Panc1 (cell line): ENCODE data around the gene AQP7. TPM values are rescaled to one million over a fixed set of nuclear protein-coding genes. Genes with fewer than 3 reads are reported as not detected.

ENCODE experiments used
- ATAC-seq: fragments of 200-7000 bp; cut with Tn5 transposase; 2 replicates; pipeline ENCODE4 v1.9.1; 2020; ENCODE audit warnings: mild to moderate bottlenecking, moderate library complexity
- BruUV-seq: library from RNA; stranded (reverse); fragments of 400-500 nt; replicated peaks from 2 replicates; lab custom pipeline; 2021; lab: Mats Ljungman, UMichigan
- CTCF ChIA-PET: fragments of 300-600 bp; sonication (Branson Sonifier 250); formaldehyde crosslinking; loops from one replicate; lab custom pipeline; 2022; ENCODE audit warnings: antibody characterized with exemption; lab: Charles Lee
- POLR2A ChIA-PET: fragments of 300-600 bp; sonication (Branson Sonifier 250); formaldehyde crosslinking; loops from one replicate; lab custom pipeline; 2022; ENCODE audit warnings: antibody characterized with exemption; lab: Charles Lee
- DNase-seq: peaks from one replicate; pipeline ENCODE4 v3.0.0-alpha.2; 2010; ENCODE audit warnings: low read depth, low spot score
- H3K27ac ChIP-seq: 2 replicates; pipeline ENCODE4 v1.5.1; 2011; ENCODE audit warnings: mild to moderate bottlenecking, low read length, inconsistent platforms
- H3K27me3 ChIP-seq: fragments of 200-500 bp; sonication (Bioruptor generic); 2 replicates; pipeline ENCODE4 v1.6.0; 2014; ENCODE audit warnings: low read length, inconsistent platforms; ENCODE audit not compliant: control insufficient read depth, insufficient read depth
- H3K36me3 ChIP-seq: fragments of 200-500 bp; sonication (Bioruptor generic); 2 replicates; pipeline ENCODE4 v1.5.1; 2014; ENCODE audit warnings: inconsistent platforms, mild to moderate bottlenecking, low read length, moderate library complexity; ENCODE audit not compliant: control insufficient read depth, insufficient read depth
- H3K4me1 ChIP-seq: 2 replicates; pipeline ENCODE4 v1.5.1; 2011; ENCODE audit warnings: inconsistent platforms, mild to moderate bottlenecking, low read length, moderate library complexity; ENCODE audit not compliant: control insufficient read depth, insufficient read depth
- H3K4me3 ChIP-seq, 2 experiments: 2 replicates each; pipeline ENCODE4 v1.5.1; 2011 to 2012; ENCODE audit warnings: low read depth in 2 of 2, low read length in 2 of 2, mild to moderate bottlenecking in 2 of 2, inconsistent platforms in 1 of 2, moderate library complexity in 1 of 2
- H3K9me3 ChIP-seq: fragments of 200-500 bp; sonication (Bioruptor generic); 2 replicates; pipeline ENCODE4 v1.5.1; 2014; ENCODE audit warnings: low read depth, mild to moderate bottlenecking, inconsistent platforms, low read length, moderate library complexity; ENCODE audit not compliant: control insufficient read depth, insufficient read depth
- CTCF ChIP-seq: fragments of 450-650 bp; IDR thresholded peaks from 2 replicates; pipeline ENCODE4 v1.5.1; 2017; ENCODE audit warnings: mild to moderate bottlenecking
- POLR2AphosphoS5 ChIP-seq: IDR thresholded peaks from 2 replicates; pipeline ENCODE4 v1.6.1; 2012; ENCODE audit warnings: mild to moderate bottlenecking, low read depth, low read length, moderate library complexity
- SIN3A ChIP-seq: IDR thresholded peaks from 2 replicates; pipeline ENCODE4 v1.6.1; 2012; ENCODE audit warnings: low read depth, mild to moderate bottlenecking, low read length, moderate library complexity, borderline replicate concordance; ENCODE audit not compliant: insufficient read depth
- TCF7L2 ChIP-seq: IDR thresholded peaks from 2 replicates; pipeline ENCODE4 v1.6.1; 2011; ENCODE audit warnings: mild to moderate bottlenecking, low read depth, low read length, inconsistent platforms
- in situ Hi-C: cut with HindIII; loops from 2 replicates; pipeline ENCODE4 v1.10.0; 2016; ENCODE audit warnings: low sequenced_read_pairs, low pct_unique_long_range_greater_than_20kb
- intact Hi-C: fragments of 100-400 bp; cut with micrococcal nuclease; formaldehyde crosslinking; loops from one replicate; pipeline ENCODE4 v1.10.0; 2022; ENCODE audit not compliant: unreplicated experiment
- total RNA-seq: library from RNA; stranded (reverse); gene quantifications from one replicate; pipeline ENCODE4 v1.2.1, GENCODE V29; 2021; ENCODE audit not compliant: unreplicated experiment
- TF ChIP-seq, protein P1 (sequence below), 2 experiments: IDR thresholded peaks; 2 replicates each; pipeline ENCODE4 v1.6.1; 2011 to 2012; ENCODE audit warnings: low read depth in 2 of 2, control low read depth in 1 of 2, low read length in 1 of 2, mild to moderate bottlenecking in 1 of 2, moderate library complexity in 1 of 2; ENCODE audit not compliant: insufficient read depth in 1 of 2

The AQP7 gene
- total RNA-seq, 1 experiment from 2014 or later: 0.26 TPM

GRCh38 chr9:33429256-33429985 lies 27.1 kb upstream of the AQP7 start:
- Histone ChIP-seq H3K4me3 (no peak overlapping the region), H3K27me3 (no peaks in the 10 kb centered on the region), H3K27ac (no peak overlapping the region), H3K9me3 (no peaks in the 10 kb centered on the region), H3K36me3 (no peaks in the 10 kb centered on the region), H3K4me1 (peaks cover 4% of the 10 kb centered on the region; the same call in 1 of the 2 replicates)
- no peak for TF ChIP-seq TCF7L2
- TF ChIP-seq, protein P1, sequence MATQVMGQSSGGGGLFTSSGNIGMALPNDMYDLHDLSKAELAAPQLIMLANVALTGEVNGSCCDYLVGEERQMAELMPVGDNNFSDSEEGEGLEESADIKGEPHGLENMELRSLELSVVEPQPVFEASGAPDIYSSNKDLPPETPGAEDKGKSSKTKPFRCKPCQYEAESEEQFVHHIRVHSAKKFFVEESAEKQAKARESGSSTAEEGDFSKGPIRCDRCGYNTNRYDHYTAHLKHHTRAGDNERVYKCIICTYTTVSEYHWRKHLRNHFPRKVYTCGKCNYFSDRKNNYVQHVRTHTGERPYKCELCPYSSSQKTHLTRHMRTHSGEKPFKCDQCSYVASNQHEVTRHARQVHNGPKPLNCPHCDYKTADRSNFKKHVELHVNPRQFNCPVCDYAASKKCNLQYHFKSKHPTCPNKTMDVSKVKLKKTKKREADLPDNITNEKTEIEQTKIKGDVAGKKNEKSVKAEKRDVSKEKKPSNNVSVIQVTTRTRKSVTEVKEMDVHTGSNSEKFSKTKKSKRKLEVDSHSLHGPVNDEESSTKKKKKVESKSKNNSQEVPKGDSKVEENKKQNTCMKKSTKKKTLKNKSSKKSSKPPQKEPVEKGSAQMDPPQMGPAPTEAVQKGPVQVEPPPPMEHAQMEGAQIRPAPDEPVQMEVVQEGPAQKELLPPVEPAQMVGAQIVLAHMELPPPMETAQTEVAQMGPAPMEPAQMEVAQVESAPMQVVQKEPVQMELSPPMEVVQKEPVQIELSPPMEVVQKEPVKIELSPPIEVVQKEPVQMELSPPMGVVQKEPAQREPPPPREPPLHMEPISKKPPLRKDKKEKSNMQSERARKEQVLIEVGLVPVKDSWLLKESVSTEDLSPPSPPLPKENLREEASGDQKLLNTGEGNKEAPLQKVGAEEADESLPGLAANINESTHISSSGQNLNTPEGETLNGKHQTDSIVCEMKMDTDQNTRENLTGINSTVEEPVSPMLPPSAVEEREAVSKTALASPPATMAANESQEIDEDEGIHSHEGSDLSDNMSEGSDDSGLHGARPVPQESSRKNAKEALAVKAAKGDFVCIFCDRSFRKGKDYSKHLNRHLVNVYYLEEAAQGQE (IDR thresholded peaks at IDR 0.05; ENCODE audit: insufficient read depth in 1 of 2, low read depth in 2 of 2, low read length in 1 of 2): no peak
- TF ChIP-seq POLR2AphosphoS5: no peak
- TF ChIP-seq CTCF: no peak
- TF ChIP-seq SIN3A: no peak
- ATAC-seq: no peak
- DNase-seq: no peak
- in situ Hi-C loops (no loop called here), intact Hi-C loops (no loop called here)
- POLR2A ChIA-PET: no interaction called here
- no TSS peak for BruUV-seq
- CTCF ChIA-PET: interaction anchor here (0.6 to 0.7 kb wide), 2 partner anchors 38 to 146 kb away, joined by 4 to 8 read pairs; no protein-coding TSS in a partner anchor

- POLR2A ChIA-PET: no interaction called here
- TF ChIP-seq TCF7L2 (no peak), SIN3A (no peak), POLR2AphosphoS5 (no peak), CTCF (no peak)
- TF ChIP-seq, protein P1 (IDR thresholded peaks at IDR 0.05; ENCODE audit: insufficient read depth in 1 of 2, low read depth in 2 of 2, low read length in 1 of 2): no peak
- BruUV-seq: no TSS peak
- Histone ChIP-seq H3K9me3 (no peaks in the 10 kb centered on the region), H3K36me3 (no peaks in the 10 kb centered on the region), H3K4me1 (peaks cover 4% of the 10 kb centered on the region; the same call in 1 of the 2 replicates), H3K27ac (no peak overlapping the region), H3K27me3 (no peaks in the 10 kb centered on the region), H3K4me3 (no peak overlapping the region)
- DNase-seq (no peak), ATAC-seq (peak; percentile 24; the same call in 1 of the 2 replicates)
- CTCF ChIA-PET: no interaction called here
- intact Hi-C loops: no loop called here
- in situ Hi-C loops: no loop called here
Observed at GRCh38 chr9:33426843-33427293, 24.5 kb upstream of the AQP7 start.
